Mesenchymal stem cell (in vitro differentiated cells and primary cell): ENCODE data around the gene CST1.
"Not testable (repeated sequence)": the region's sequence is repeated elsewhere in the genome, so short reads cannot be mapped to it uniquely, and the experiment has no call there.

Source experiments
- DNase-seq: peaks from one replicate; pipeline ENCODE4 v3.0.0-alpha.2; 2013
- H2AFZ ChIP-seq: one replicate; pipeline ENCODE4 v1.6.1; 2013; ENCODE audit warnings: low read depth, mild to moderate bottlenecking, control low read depth, inconsistent platforms, low read length, moderate library complexity
- H2AK5ac ChIP-seq: 2 replicates; pipeline ENCODE4 v1.6.1; 2013; ENCODE audit warnings: low read length, moderate library complexity, mild to moderate bottlenecking, inconsistent platforms; ENCODE audit not compliant: severe bottlenecking
- H2BK120ac ChIP-seq: one replicate; pipeline ENCODE4 v1.6.1; 2013; ENCODE audit warnings: low read depth, mild to moderate bottlenecking, inconsistent platforms, low read length, moderate library complexity
- H2BK12ac ChIP-seq, 2 experiments: one replicate each; pipeline ENCODE4 v1.6.1; 2013; ENCODE audit warnings: inconsistent platforms in 2 of 2, low read length in 2 of 2, mild to moderate bottlenecking in 2 of 2, moderate library complexity in 2 of 2, control low read depth in 1 of 2
- H2BK15ac ChIP-seq: one replicate; pipeline ENCODE4 v1.6.1; 2013; ENCODE audit warnings: mild to moderate bottlenecking, low read depth, inconsistent platforms; ENCODE audit not compliant: poor library complexity, severe bottlenecking
- H2BK5ac ChIP-seq: 2 replicates; pipeline ENCODE4 v1.6.1; 2013; ENCODE audit warnings: low read depth, mild to moderate bottlenecking, low read length, control low read depth, inconsistent platforms; ENCODE audit not compliant: poor library complexity, severe bottlenecking
- H3K14ac ChIP-seq, 2 experiments: one replicate each; pipeline ENCODE4 v1.6.1; 2013; ENCODE audit warnings: inconsistent platforms in 2 of 2, low read length in 2 of 2, control low read depth in 1 of 2, mild to moderate bottlenecking in 1 of 2, moderate library complexity in 1 of 2
- H3K18ac ChIP-seq, 2 experiments: one replicate each; pipeline ENCODE4 v1.6.1; 2013; ENCODE audit warnings: inconsistent platforms in 2 of 2, low read length in 2 of 2, control low read depth in 1 of 2, low read depth in 1 of 2, mild to moderate bottlenecking in 1 of 2
- H3K23ac ChIP-seq, 2 experiments: one replicate each; pipeline ENCODE4 v1.6.1; 2013; ENCODE audit warnings: inconsistent platforms in 2 of 2, low read length in 2 of 2, mild to moderate bottlenecking in 2 of 2, moderate library complexity in 2 of 2, control low read depth in 1 of 2
- H3K27ac ChIP-seq: 2 replicates; pipeline ENCODE4 v1.5.1; 2013; ENCODE audit warnings: mild to moderate bottlenecking, moderate library complexity, low read length, control low read depth, inconsistent platforms; ENCODE audit not compliant: poor library complexity, severe bottlenecking
- H3K27me3 ChIP-seq, 2 experiments: 2 replicates each; pipeline versions ENCODE4 v1.6.1 to v1.7.0; 2013; ENCODE audit warnings: low read length in 2 of 2, mild to moderate bottlenecking in 2 of 2, moderate library complexity in 2 of 2, control low read depth in 1 of 2, inconsistent platforms in 1 of 2; ENCODE audit not compliant: control insufficient read depth in 1 of 2, insufficient read depth in 1 of 2
- H3K36me3 ChIP-seq, 2 experiments: 2 replicates each; pipeline versions ENCODE4 v1.6.1 to v1.7.0; 2013; ENCODE audit warnings: low read length in 2 of 2, control low read depth in 1 of 2, inconsistent platforms in 1 of 2, low read depth in 1 of 2, mild to moderate bottlenecking in 1 of 2; ENCODE audit not compliant: insufficient read depth in 2 of 2, control insufficient read depth in 1 of 2
- H3K4ac ChIP-seq, 2 experiments: one replicate each; pipeline ENCODE4 v1.6.1; 2013; ENCODE audit warnings: inconsistent platforms in 2 of 2, low read length in 2 of 2, mild to moderate bottlenecking in 2 of 2, moderate library complexity in 2 of 2, control low read depth in 1 of 2, low read depth in 1 of 2
- H3K4me1 ChIP-seq: 2 replicates; pipeline ENCODE4 v1.6.1; 2013; ENCODE audit warnings: low read depth, low read length, control low read depth; ENCODE audit not compliant: control insufficient read depth, insufficient read depth
- H3K4me2 ChIP-seq: 2 replicates; pipeline ENCODE4 v1.6.1; 2013; ENCODE audit warnings: low read length, mild to moderate bottlenecking, inconsistent platforms; ENCODE audit not compliant: poor library complexity, severe bottlenecking
- H3K4me3 ChIP-seq, 2 experiments: 2 replicates each; pipeline versions ENCODE4 v1.5.1 to v1.7.0; 2013; ENCODE audit warnings: low read length in 2 of 2, mild to moderate bottlenecking in 2 of 2, control low read depth in 1 of 2, low read depth in 1 of 2; ENCODE audit not compliant: insufficient read depth in 1 of 2
- H3K79me1 ChIP-seq: replicated peaks from 2 replicates; pipeline ENCODE4 v1.6.1; 2013; ENCODE audit warnings: mild to moderate bottlenecking, control low read depth, low read length, inconsistent platforms; ENCODE audit not compliant: poor library complexity, severe bottlenecking
- H3K9ac ChIP-seq: 2 replicates; pipeline ENCODE4 v1.7.0; 2013; ENCODE audit warnings: mild to moderate bottlenecking, low read length, moderate library complexity
- H3K9me3 ChIP-seq: 2 replicates; pipeline ENCODE4 v1.7.0; 2013; ENCODE audit warnings: mild to moderate bottlenecking, low read length; ENCODE audit not compliant: control insufficient read depth
- H4K8ac ChIP-seq: one replicate; pipeline ENCODE4 v1.6.1; 2013; ENCODE audit warnings: inconsistent platforms, mild to moderate bottlenecking, low read length, moderate library complexity
- H4K91ac ChIP-seq: one replicate; pipeline ENCODE4 v1.6.1; 2013; ENCODE audit warnings: mild to moderate bottlenecking, low read length, inconsistent platforms
- WGBS: methylation state at CpG from one replicate; pipeline ENCODE4 v1.1.7; 2013; ENCODE audit warnings: mixed read lengths; 5-methylcytosine and 5-hydroxymethylcytosine counted together

CST1 gene

DNA sequence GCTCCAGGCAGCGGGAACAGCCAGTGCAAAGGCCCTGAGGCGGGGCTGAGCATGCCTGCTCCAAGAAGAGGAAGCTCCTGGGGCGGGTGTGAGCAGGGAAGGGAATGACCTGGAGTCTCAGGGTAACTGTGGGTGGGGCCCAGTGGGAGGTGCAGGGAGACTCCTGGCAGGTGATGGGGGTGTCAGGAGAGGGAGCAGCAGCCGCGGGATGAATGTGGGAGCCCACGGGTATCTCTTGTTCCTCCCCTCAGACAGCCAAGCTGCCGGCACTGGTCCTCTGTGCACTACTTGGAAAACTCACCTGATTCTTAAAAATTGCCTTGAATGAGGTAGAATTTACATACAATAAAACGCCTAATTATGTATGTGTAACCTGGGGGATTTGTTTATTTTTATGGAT is 26.6 kb upstream of the CST1 start:
- Histone ChIP-seq H3K27me3 (peaks cover 23 to 67% of the 10 kb centered on the region in 2 experiments), H3K27ac (peak overlapping the region; percentile 14)
- 79% methylated on average over 3 of the region's 8 CpGs for WGBS
- H3K9me3 ChIP-seq, H3K4ac ChIP-seq, H4K91ac ChIP-seq, H2BK120ac ChIP-seq, H3K79me1 ChIP-seq, H2BK15ac ChIP-seq, H3K4me2 ChIP-seq, H2BK5ac ChIP-seq, H3K14ac ChIP-seq, H4K8ac ChIP-seq, H3K4me1 ChIP-seq, H2AK5ac ChIP-seq, H2AFZ ChIP-seq, H3K23ac ChIP-seq, H3K36me3 ChIP-seq, H2BK12ac ChIP-seq, H3K18ac ChIP-seq, H3K4me3 ChIP-seq, DNase-seq, H3K9ac ChIP-seq: not testable (repeated sequence)

DNA sequence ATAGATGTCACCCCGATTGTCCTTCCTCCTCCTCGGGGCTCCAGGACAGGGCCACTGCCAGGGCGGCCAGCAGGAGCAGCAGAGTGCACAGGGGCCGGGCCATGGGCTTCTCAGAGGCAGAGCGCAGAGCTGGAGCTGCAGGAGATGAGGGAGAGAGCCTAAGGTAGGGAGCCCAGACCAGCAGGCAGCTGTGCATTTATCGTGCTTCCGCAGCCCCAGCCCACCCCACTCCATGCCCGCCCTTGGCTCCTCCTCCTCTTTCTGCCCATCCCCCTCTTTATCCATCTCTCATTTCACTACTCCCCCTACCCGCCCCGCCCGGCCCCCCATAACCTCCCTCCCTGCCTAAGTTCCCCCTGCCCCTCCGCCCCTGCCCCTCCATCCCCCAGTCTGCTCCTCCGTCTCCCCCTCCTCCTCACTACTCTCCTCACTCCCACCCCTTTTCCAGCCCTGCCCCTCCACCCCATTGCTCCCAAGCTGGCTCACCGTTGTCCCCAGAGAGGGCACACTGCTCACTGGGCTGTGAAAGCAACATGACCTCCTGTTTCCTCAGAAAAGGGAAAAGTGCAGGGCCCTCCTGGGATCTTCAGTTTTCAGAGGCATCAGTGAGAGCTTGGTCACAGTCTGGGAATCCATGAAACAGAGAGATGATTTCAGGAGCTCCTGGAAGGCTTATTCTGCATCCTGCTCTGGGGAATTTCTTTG is 25.5 kb upstream of the CST1 start:
- H3K4me1 ChIP-seq = peaks cover 8% of the 10 kb centered on the region
- H3K9ac ChIP-seq = no peak overlapping the region
- H2BK120ac ChIP-seq = no peak overlapping the region
- no peak overlapping the region for H2BK15ac ChIP-seq
- H3K27me3 ChIP-seq = peaks cover 16 to 68% of the 10 kb centered on the region in 2 experiments
- no peak overlapping the region for H3K4me3 ChIP-seq
- no peak overlapping the region for H3K14ac ChIP-seq
- H3K27ac ChIP-seq = peak overlapping the region; percentile 15
- no peak for DNase-seq
- no peak overlapping the region for H3K4ac ChIP-seq
- H2AK5ac ChIP-seq = no peak overlapping the region
- H3K18ac ChIP-seq = no peak overlapping the region
- no peak overlapping the region for H2BK5ac ChIP-seq
- H4K8ac ChIP-seq = no peak overlapping the region
- H3K9me3 ChIP-seq = no peaks in the 10 kb centered on the region
- no peak overlapping the region for H4K91ac ChIP-seq
- no peak overlapping the region for H3K4me2 ChIP-seq
- H3K36me3 ChIP-seq = no peaks in the 10 kb centered on the region
- WGBS = 20% methylated on average over 11 of the region's 14 CpGs
- H2AFZ ChIP-seq = no peak overlapping the region
- no peak overlapping the region for H3K23ac ChIP-seq
- H3K79me1 ChIP-seq = no peaks in the 10 kb centered on the region
- H2BK12ac ChIP-seq = no peak overlapping the region

- WGBS = 89% methylated on average over 7 of the region's 7 CpGs
- Histone ChIP-seq H2BK5ac (no peak overlapping the region), H4K91ac (no peak overlapping the region), H2BK120ac (no peak overlapping the region), H3K4me3 (no peak overlapping the region), H3K27me3 (peaks cover 20 to 71% of the 10 kb centered on the region in 2 experiments), H2BK15ac (no peak overlapping the region), H2AK5ac (no peak overlapping the region), H3K9ac (no peak overlapping the region), H3K18ac (no peak overlapping the region), H2AFZ (no peak overlapping the region), H3K9me3 (no peaks in the 10 kb centered on the region), H3K4ac (no peak overlapping the region), H3K36me3 (no peaks in the 10 kb centered on the region), H3K27ac (no peak overlapping the region), H3K23ac (no peak overlapping the region), H2BK12ac (no peak overlapping the region), H3K79me1 (no peaks in the 10 kb centered on the region), H3K4me2 (no peak overlapping the region), H3K4me1 (peaks cover 8% of the 10 kb centered on the region), H4K8ac (no peak overlapping the region), H3K14ac (no peak overlapping the region)
- no peak for DNase-seq
Observed at GRCh38 chr20:23774081-23774480, 23.3 kb upstream of the CST1 start.

DNA sequence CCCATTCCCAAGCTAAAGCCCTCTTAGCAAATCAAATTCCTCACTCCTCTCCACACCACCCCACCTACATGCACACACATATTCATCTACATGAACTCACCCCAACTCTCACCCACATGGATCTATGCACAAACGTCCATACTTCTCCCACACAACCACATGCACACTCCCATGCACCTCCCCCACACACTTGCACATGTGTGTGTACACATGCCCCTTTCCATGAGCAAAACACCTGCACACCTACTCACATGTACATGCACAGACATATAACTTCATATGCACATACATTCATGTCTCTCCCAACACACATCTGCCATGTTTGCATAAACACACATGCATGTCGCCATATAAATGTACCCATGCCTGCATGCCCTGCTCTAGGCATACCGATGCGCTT is 22.8 kb upstream of the CST1 start:
- H4K8ac ChIP-seq = no peak overlapping the region
- H3K23ac ChIP-seq = no peak overlapping the region
- H4K91ac ChIP-seq = no peak overlapping the region
- H2BK5ac ChIP-seq = no peak overlapping the region
- no peaks in the 10 kb centered on the region for H3K36me3 ChIP-seq
- H3K18ac ChIP-seq = no peak overlapping the region
- no peak overlapping the region for H3K14ac ChIP-seq
- no peak overlapping the region for H2AFZ ChIP-seq
- peaks cover 20 to 75% of the 10 kb centered on the region in 2 experiments for H3K27me3 ChIP-seq
- no peak overlapping the region for H3K4me3 ChIP-seq
- no peak overlapping the region for H3K9ac ChIP-seq
- no peak overlapping the region for H2BK120ac ChIP-seq
- DNase-seq = no peak
- no peak overlapping the region for H3K27ac ChIP-seq
- no peak overlapping the region for H3K4ac ChIP-seq
- 82% methylated on average over 4 of the region's 4 CpGs for WGBS
- H2AK5ac ChIP-seq = no peak overlapping the region
- H2BK12ac ChIP-seq = no peak overlapping the region
- H3K4me2 ChIP-seq = no peak overlapping the region
- no peaks in the 10 kb centered on the region for H3K79me1 ChIP-seq
- peaks cover 8% of the 10 kb centered on the region for H3K4me1 ChIP-seq
- peaks cover 3% of the 10 kb centered on the region for H3K9me3 ChIP-seq
- no peak overlapping the region for H2BK15ac ChIP-seq
